ENCODE results near the gene MSI2.

- TF ChIP-seq POLR2AphosphoS5 (IDR thresholded peaks at IDR 0.05): no peak
- TF ChIP-seq, protein P1, sequence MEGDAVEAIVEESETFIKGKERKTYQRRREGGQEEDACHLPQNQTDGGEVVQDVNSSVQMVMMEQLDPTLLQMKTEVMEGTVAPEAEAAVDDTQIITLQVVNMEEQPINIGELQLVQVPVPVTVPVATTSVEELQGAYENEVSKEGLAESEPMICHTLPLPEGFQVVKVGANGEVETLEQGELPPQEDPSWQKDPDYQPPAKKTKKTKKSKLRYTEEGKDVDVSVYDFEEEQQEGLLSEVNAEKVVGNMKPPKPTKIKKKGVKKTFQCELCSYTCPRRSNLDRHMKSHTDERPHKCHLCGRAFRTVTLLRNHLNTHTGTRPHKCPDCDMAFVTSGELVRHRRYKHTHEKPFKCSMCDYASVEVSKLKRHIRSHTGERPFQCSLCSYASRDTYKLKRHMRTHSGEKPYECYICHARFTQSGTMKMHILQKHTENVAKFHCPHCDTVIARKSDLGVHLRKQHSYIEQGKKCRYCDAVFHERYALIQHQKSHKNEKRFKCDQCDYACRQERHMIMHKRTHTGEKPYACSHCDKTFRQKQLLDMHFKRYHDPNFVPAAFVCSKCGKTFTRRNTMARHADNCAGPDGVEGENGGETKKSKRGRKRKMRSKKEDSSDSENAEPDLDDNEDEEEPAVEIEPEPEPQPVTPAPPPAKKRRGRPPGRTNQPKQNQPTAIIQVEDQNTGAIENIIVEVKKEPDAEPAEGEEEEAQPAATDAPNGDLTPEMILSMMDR (IDR thresholded peaks at IDR 0.05): no peak
- no peak for TF ChIP-seq POLR2A (IDR thresholded peaks at IDR 0.05)
Measured at GRCh38 chr17:57458718-57459285, 202.5 kb downstream of the MSI2 start.
